SKM-1 treated with dmso at 0.1 percent for 144 hours (cell line): ENCODE data around the gene ATP1A3.
"Not testable (repeated sequence)": the region's sequence is repeated elsewhere in the genome, so short reads cannot be mapped to it uniquely, and the experiment has no call there.

ENCODE experiments used
- DNase-seq: peaks from one replicate; lab custom pipeline; 2025; ENCODE audit not compliant: unreplicated experiment; lab: John Stamatoyannopoulos, UW

ATP1A3 gene

DNA sequence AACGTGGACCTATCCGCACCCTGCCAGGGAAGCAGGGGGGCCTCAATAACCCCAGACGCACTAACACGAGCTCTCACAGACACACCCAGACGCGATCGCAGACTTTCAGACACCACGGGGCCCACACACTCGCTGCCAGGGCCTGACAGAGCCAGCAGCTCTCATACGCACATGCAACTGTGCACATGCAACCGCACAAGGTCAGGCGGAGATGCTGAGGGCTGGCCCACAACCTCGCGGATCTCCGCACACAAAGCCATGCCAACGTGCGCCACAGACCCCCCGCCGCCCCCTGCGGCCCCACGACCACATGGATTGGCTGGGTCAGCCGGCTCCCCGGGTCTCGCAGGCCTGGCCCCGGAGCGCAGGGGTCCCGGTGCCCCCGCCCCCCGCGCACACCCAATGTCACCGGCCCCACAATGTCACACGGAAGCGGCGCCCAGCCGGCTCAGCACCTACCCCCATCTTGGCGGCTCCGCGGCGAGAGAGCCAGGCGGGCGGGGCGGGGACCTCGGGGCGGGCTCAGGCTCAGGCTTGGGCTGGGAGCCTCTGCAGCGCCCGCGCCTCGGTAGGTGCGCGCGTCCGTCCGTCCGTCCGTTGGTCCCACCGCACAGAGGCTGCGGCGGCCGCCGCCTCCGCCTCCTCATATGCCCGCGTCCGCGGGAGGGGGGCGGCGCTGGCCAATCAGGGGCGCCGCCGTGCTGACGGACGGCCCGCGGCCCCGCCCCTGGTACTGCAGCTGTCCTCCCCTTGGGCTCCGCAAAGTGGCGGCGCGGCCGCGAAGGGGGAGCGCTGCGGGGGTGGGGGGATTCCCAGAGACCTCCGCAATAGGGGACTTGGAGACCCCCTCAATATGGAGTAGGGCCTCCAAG, at the start of gene ATP1A3:
ATP1A3 (minus strand) TSS at position 619 of the 872 bp plus-strand sequence; CDS start at position 465, 154 bp downstream.
- no peak for DNase-seq

DNA sequence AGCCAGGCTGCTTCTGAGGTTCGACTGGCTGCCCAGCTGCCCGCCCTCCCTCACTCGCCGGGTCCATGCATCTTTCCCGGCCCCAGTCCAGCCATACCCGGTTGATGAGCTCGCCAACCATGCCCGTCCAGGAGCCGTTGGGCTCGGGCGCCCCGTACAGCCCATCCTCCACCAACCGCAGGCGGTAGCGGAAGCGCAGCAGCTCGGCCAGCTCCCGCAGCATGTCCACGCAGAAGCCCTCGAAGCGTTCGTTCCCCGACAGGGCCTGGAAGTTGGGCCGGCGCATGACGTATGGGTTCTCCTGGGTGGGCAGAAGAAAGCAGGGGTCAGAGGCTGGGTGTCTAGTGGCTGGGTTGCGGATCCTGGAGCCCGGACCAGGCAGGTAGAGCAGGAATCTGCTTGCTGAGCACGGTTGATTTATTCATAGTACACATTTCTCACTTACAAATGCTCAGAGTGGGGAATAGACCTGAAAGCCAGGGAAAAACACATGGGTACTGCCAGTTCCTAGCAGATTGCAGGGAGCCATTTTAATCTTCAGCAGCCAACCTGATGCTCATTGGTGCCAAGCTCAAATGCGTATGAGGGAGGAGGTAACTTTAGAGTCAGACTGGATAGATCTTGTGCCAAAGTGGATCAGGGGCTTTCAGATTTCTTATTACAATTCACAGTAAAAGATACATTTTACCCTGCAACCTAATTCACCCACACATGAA, 48.6 kb upstream of the ATP1A3 start:
- no peak for DNase-seq

DNA sequence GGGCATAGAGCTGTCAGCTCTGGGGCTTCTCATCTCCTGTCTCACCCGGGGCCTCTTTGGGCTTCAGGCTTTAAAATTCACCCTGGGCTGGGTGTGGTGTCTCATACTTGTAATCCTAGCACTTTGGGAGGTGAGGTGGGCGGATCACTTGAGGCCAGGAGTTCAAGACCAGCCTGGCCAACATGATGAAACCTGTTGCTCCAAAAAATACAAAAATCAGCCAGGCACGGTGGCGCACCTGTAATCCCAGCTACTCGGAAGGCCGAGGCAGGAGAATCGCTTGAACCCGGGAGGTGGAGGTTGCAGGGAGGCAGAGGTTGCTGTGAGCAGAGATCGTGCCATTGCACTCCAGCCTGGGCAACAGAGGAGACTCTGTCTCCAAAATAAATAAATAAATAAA, 46.5 kb upstream of the ATP1A3 start:
- DNase-seq = not testable (repeated sequence)

DNA sequence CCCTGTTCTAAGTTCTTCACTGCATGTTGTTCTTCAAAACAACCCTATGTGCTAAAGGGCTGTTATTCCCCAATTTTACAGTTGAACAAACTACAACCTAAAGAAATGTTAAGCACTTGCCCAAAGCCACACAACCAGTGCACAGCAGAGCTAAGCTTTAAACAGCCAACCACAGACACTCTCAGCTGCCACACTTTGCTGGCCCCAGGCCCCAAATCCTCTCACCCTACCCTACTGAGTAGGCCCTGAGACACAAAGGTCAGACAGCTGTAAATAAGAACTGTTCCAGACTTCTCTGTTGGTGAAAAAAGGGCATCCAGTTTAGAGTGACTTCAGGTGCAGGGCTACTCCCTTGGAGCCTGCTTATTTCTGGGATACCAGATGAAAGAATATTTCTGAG, 46.0 kb upstream of the ATP1A3 start:
- no peak for DNase-seq

DNA sequence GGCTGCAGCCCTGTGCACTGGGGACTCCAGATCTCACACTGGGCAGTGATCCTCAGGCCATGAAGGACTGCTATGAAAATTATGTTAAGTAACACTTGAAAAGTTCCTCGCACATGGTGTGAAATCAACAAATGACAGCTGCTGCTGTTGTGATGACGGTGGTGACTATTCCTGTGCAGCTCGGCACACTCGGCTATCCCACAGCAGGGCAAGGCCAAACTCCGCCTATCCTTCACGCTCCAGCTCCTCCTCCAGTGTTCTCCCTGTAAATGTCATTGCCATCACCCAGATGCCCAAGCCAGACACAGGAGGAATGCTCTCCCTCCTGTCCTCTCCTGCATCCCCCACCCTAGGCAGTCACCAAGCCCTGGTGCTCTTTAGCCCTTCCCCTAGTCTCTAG, 44.6 kb upstream of the ATP1A3 start:
- DNase-seq = no peak

DNA sequence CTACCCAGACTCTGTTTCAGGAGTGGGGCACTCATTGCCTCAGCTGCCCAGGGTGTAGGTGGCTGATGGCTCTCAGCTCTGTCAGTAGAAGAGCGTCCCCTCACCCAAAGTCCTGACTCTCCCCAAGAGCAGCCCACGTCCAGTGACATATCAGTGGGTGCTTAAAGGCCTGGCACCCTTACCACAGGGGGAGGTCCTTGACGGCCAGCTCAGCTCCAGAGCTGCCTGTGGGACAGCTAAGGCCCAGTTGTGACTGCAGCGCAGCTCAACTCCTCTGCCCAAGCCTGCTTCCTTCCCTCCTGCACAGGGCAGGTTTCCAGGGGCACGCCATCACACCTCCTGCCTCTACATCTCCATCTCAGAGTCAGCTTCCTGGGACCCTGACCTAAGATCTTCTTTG, 43.6 kb upstream of the ATP1A3 start:
- no peak for DNase-seq

DNA sequence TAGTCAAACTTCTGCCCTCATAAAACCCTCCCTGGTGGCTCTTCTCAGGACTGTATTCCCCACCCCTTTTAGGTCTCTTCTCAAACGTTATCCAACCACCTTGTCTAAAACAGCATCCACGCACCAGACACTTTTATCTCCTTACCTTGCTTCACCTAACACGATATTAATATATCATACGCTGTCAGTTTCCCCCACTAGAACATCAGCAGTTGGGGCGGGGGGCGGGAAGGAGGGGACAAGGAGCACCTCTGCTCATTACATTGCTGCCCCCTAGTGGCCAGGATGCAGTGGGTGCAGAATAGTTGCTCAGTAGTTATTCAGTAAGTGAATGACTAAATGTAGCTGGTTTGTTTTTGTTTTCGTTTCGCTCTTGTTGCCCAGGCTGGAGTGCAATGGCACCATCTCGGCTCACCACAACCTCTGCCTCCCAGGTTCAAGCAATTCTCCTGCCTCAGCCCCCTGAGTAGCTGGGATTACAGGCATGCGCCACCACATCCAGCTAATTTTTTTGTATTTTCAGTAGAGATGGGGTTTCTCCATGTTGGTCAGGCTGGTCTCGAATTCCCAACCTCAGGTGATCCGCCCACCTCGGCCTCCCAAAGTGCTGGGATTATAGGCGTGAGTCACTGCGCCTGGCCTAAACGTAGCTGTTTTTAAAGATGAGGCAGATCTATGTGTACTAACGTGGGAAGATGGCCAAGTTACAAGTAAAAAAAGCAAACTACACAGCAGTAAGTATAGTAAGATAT, 40.8 kb upstream of the ATP1A3 start:
- peak; percentile 4 for DNase-seq

DNA sequence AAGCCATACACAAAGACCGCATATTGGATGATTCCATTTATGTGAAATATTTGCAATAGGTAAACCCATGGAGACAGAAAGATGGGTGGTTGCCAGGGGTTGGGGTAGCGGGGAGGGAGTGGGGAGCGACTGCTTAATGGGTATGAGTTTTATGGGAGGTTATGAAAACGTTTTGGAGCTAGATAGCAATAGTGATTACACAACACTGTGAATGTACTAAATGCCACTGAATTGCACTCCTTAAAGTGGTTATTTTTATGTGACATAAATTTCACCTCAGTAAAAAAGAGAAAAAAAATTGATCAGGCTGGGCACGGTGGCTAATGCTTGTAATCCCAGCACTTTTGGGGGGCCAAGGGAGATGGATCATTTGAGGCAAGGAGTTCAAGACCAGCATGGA, 39.4 kb upstream of the ATP1A3 start:
- DNase-seq = no peak

DNA sequence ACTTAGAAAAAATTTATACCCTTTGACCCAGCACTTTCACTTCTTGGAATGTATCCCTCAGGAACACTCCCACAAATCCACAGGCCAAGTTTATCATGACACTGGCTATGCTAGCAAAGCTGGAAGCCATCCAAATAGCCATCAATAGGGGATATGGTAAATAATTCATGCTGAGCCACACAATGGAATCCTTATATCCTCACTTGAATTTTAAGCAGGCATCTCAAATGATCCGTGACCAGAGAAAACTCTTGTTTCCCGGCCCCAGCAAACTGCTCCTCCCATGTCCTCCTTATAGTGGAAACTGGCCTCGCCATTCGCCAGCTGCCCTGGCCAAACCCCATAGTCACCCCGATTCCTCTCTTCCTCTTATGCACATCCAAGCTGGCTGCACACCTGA, 38.4 kb upstream of the ATP1A3 start:
- no peak for DNase-seq

DNA sequence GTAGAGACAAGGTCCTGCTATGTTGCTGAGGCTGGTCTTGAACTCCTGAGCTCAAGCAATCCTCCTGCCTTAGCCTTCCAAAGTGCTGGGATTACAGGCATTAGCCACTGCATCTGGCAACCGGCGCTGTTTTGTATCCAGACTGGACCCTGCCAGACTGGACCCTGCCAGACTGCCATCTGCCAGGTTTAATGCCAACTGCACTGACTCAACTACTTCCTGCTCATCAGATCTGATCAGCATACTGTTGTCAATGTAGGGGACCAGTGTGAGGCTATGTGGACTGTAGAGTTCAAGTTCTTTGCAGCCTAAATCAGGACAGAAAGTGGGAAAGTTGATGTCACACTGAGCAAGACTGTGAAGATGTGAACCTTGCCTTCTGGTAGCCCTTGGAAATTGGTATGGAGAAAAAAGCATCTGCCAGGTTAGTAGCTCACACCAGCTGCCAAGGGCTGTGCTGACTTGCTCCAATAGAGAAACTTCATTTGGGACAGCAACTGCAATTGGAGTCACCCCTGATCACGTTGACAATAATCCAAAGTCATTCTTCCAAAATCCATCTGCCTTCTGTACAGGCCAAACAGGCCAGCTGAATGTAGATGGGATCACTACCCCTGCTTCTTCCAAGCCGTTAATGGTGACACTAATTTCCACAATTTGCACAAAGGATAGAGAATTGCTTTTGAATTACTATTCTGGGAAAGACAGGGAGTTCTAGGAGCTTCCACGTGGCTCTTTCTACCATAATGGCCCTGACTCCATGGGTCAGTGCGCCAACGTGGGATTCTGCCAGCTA, 36.8 kb upstream of the ATP1A3 start:
- DNase-seq = no peak

DNA sequence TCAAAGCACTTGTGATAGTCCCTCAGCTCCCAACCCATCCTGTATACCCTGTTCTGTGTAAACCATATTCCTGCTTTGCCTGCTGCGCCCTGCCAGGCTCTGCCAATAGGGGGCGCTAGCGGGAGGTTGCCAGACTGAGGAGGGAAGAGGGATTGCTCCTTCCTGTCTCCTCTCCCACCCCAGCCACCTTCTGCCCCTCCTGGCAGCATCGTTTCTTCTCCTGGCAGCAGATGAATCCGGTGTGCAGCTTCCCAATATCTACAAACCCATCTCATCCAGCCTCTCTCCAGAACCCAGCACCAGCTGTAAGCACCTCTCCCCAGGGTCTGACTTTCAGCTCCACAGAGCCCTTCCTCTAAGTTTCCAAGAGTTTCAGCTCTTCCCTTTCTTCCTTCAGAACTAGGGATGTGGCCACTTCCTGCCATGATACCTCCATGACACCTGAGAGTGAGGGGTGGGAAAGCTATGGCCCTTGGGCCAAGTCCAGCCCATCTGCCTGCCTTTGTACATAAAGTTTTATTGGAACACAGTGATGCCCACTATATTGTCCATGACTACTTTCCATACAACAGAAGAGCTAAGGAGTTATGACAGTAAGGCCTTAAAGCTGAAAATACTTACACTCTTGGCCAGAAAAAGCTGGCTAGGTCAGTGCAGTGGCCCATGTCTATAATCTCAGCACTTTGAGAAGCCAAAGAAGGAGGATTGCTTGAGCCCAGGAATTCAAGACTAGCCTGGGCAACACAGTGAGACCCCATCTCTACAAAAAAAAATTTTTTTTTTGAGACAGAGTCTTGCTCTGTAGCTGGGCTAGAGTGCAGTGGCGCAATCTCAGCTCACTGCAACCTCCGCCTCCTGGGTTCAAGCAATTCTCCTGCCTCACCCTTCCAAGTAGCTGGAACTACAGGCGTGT, 34.5 kb upstream of the ATP1A3 start:
- no peak for DNase-seq

DNA sequence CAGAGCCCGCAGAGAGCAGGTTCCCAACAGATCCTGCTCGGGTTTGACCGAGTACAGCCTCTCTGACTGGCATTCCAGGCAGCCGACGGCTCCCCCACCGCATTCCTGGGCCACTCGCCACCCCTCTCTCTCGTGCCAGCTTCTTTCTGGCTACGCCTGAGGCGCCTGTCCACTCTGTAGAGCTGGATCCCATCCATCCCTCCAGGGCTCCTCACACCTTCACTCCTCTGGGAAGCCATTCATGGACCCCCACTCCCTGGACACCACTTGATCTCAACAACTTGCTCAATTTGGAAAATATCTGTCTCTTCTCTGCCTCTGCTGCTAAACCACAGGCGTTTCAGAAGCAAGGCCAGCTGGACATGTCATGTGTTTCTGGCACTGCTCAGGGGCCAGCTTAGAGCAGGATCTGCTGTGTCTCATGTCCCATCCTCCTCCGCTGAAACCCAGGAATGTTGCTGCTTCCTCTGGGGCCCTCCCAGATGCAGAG, 30.6 kb upstream of the ATP1A3 start:
- no peak for DNase-seq

DNA sequence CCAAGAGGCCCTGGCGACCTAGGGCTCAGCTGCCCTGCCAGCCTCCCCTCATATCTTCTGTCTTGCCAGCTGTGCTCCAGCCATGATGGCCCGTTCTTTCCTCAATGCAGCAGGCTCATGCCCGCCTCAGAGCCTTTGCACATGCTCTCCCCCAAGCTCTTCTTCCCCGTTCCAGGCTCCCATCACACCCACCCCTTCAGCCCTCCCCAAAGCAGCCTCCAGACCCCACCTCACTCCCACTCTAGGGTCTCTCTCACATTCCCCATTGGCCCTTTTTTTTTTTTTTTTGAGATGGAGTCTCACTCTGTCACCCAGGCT, 29.9 kb upstream of the ATP1A3 start:
- no peak for DNase-seq

DNA sequence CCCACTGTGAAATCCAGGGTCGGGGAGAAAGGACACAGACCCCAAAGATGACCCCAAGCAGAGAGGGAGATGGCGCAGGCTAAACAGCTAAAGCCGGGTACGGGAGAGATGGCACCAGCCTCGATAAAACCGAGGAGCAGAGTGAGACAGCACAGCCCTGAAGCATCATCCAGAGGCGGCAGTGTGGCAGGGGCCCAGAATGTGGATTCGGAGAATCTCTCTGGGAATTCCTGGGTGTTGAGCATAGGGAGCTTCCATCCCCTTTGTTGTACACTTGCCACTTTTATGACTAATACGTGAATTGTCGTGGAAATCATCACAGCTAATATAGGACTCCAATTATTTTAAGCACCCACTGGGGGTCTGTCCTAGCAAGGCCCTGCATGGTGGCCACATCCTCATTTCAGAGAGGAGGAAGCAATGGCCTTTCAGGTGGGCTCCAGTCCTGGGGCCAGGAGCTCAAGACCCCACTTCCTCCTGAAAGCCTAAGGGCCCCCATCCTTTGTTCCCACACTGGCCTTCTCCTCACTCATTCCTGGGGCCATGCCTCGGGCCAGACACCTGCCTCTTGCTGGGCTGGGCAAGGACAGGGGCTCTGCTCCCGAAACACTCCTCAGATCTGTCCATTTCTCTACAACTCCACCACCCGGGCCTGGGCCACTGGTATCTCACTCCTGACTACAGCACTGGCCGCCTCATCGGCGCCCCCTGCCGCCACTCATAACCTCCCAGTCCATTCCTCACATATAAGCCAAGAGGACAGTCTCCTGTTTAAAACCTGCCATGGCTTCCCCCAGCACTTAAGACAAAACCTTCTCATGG, 29.3 kb upstream of the ATP1A3 start:
- no peak for DNase-seq

DNA sequence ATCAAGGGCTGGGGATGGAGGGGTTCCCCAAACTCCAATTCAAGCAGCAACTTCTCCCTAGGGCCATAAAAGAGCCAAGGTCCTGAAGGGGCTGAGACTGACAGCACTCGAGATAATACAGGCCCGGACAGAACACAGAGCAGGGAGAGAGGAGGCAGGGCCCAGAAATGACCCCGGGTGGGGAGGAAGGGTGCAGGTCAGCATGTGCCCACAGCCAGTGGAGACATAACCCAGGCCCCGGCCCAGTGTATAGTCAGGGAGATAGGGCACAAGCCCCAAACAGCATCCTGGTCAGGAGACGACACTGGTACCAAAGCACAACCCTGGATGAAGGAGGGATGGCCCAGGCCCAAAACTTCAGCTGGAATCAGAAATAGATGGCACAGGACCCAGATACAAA, 28.6 kb upstream of the ATP1A3 start:
- DNase-seq = no peak

DNA sequence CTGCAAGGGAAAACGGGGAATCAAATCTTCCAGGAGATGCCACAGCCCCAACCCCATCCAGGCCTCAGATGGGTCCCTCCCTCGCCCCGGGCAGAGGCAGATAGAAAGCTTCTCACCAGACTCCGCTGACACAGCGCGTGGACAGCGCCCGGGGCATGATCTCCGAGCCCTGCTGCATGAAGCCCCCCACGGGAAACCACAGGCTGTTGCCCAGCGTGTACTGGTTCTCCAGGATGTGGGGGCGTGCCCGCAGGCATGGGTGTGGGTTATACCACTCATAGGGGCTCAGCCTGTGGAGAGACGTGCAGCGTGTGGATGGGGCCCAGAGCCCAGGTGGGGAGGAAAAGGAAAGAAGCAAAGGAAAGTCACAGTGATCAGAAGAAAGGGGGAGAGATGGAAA, 27.2 kb upstream of the ATP1A3 start:
- no peak for DNase-seq

DNA sequence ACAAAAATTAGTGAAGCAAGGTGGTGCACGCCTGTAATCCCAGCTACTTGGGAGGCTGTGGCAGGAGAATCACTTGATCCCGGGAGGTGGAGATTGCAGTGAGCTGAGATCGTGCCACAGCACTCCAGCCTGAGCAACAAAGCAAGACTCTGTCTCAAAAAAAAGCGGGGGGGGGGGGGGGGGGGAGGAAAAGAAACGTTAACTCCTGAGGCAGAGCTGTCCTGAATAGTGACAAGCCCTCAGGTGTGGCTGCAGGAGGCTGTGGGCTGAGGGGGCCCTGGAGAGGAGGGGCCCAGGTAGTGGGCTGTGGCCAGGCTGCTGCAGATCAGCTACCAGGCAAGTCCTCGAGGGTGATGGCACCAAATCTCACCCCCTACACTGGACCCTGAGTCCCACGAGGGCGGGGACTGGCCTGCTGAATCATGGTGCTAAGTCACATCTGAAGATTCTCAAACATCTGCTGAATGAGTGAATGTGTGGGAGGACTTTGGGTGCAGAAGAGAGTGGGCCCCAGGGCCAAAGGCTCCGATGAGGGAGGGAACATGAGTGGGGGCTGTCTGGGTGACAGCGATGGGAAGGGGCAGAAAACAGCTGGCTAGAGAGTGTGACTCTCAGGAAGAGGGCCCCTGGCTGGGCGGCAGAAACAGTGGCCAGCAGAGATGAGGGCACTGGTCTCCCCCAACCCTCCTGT, 24.6 kb upstream of the ATP1A3 start:
- DNase-seq = no peak

DNA sequence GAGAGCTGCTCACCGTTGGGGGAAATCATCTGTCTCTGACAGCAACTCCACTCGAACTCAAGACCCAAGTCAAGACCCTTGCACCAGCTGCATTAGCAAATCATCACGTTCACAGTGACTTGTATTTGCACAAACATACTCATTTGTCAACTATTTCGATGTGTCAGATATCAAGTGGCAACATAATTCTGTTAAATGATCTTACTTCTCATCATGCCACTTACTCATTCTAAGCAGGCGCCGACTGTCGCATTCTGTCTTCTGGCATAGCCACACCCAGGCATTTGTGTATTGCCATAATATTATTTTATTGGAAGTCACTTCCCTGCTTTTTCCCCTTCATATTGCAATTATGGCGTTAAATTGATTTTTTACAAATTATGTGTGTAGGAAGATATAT, 23.0 kb upstream of the ATP1A3 start:
- no peak for DNase-seq
